ENCODE results near the gene YDJC. TPM values are rescaled to one million over a fixed set of nuclear protein-coding genes. Genes with fewer than 3 reads are reported as not detected.
"Not testable (repeated sequence)": the region's sequence is repeated elsewhere in the genome, so short reads cannot be mapped to it uniquely, and the experiment has no call there.

YDJC gene
- total and polyA plus RNA-seq, 2 donors from 2014 or later: 24.7 to 28.2 TPM

DNA sequence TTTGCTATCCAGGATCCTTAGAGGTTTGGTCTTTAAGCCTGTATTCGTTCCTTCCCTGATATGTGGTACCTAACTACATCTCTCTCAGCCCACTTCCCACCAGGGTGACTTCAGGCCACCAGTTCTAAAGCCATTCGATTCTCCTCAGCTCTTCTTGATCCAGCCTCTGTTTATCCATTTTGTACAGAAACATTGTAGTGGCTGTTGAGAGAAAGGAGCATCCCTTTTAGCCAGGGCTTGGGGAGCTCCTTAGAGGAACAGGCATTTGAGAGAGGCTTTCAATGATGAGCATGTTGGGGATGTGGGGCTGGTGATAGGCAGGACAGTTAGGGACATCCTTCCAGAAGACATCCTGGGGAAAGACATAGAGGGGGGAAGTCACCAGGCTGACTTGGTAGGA, 44.4 kb downstream of the YDJC start:
- Histone ChIP-seq H3K27me3 (ENCODE audit: control insufficient read depth, insufficient read depth, low read length) (no peaks in the 10 kb centered on the region), H3K9ac (ENCODE audit: low read length in 3 of 3) (no peak overlapping the region), H3K9me3 (ENCODE audit: control insufficient read depth in 2 of 3, insufficient read depth in 1 of 3, low read length in 3 of 3) (no peaks in the 10 kb centered on the region), H3K4me3 (ENCODE audit: low read length in 3 of 3) (no peak overlapping the region), H3K4me1 (ENCODE audit: control insufficient read depth in 2 of 3, insufficient read depth in 2 of 3, low read depth in 1 of 3, low read length in 3 of 3) (peaks cover 0 to 5% (median 0%) of the 10 kb centered on the region in 3 donors), H3K27ac (ENCODE audit: low read depth in 2 of 2, low read length in 2 of 2) (no peak overlapping the region), H3K36me3 (ENCODE audit: control insufficient read depth in 2 of 3, insufficient read depth in 3 of 3, low read length in 3 of 3) (no peaks in the 10 kb centered on the region)
- TF ChIP-seq, protein P1, sequence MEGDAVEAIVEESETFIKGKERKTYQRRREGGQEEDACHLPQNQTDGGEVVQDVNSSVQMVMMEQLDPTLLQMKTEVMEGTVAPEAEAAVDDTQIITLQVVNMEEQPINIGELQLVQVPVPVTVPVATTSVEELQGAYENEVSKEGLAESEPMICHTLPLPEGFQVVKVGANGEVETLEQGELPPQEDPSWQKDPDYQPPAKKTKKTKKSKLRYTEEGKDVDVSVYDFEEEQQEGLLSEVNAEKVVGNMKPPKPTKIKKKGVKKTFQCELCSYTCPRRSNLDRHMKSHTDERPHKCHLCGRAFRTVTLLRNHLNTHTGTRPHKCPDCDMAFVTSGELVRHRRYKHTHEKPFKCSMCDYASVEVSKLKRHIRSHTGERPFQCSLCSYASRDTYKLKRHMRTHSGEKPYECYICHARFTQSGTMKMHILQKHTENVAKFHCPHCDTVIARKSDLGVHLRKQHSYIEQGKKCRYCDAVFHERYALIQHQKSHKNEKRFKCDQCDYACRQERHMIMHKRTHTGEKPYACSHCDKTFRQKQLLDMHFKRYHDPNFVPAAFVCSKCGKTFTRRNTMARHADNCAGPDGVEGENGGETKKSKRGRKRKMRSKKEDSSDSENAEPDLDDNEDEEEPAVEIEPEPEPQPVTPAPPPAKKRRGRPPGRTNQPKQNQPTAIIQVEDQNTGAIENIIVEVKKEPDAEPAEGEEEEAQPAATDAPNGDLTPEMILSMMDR (IDR thresholded peaks at IDR 0.05; ENCODE audit: borderline replicate concordance, extremely low read depth, insufficient read depth): no peak
- intact Hi-C loops (cut with DNase I): no loop called here
- no peak for FAIRE-seq
- DNase-seq: no peak

DNA sequence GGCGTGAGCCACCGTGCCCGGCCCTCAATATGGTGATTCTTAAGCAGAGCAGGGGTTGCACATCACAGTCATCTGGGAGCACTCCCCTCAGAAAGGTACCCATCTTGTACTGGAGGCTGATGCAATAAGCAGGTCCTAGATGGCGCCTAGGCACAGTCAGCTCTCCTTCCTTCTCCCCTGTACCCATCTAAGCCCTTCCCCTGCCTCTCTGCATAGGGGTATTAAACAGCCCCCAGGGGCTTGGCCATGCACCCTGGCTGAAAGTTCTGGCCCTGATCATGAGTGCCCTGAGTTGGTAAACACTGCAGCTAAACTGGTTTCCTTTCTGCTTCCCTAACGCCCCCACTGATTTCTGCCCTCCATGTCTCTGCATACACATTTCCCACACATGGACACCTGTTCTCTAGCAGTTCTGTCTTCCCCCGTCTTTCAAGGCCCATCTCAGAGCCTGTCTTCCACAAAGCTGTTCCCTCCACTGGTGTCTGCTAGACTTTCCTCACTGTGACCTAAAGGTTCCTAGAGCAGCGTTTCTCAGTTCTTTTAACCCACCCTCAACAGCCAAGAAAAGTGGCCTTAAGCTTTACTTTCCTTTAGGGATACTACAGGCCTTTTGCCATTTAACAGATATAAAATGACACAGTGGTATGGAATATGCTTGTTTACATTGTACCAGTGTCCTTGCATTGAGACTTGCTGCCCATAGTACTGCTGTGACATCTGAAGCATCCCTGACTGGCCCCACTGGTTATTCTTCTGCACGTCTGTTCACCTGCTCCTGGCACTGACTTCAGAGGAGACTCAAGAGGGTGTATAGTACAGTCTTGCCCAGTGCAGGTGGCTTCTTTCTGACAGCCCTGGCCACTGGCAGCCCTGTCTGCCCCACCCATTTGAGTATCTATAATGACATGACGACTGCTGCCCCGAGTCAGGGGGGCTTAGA, 46.8 kb downstream of the YDJC start:
- intact Hi-C loops (cut with DNase I): no loop called here
- no peak for FAIRE-seq

DNA sequence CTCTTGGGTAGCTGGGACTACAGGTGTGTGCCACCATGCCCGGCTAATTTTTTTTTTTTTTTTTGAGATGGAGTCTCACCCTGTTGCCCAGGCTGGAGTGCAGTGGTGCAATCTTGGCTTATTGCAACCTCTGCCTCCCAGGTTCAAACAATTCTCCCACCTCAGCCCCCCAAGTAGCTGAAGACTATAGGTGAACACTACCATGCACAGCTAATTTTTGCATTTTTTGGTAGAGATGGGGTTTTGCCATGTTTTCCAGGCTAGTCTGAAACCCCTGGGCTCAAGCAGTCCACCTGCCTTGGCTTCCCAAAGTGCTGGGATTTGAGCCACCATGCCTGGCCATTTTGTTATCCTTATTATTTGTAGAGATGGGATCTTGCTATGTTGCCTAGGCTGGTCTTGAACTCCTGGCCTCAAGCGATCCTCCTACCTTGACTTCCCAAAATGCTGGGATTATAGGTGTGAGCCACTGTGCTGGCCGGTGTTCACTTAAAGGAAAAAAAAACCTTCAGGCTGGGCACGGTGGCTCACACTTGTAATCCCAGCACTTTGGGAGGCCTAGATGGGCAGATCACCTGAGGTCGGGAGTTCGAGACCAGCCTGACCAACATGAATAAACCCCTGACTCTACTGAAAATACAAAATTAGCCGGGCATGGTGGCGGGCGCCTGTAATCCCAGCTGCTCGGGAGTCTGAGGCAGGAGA, 48.7 kb downstream of the YDJC start:
- H3K9ac ChIP-seq (ENCODE audit: low read length in 3 of 3); H3K9me3 ChIP-seq (ENCODE audit: control insufficient read depth in 2 of 3, insufficient read depth in 1 of 3, low read length in 3 of 3); H3K36me3 ChIP-seq (ENCODE audit: control insufficient read depth in 2 of 3, insufficient read depth in 3 of 3, low read length in 3 of 3); H3K4me3 ChIP-seq (ENCODE audit: low read length in 3 of 3); H3K27me3 ChIP-seq (ENCODE audit: control insufficient read depth, insufficient read depth, low read length); DNase-seq; H3K27ac ChIP-seq (ENCODE audit: low read depth in 2 of 2, low read length in 2 of 2); FAIRE-seq; intact Hi-C loops (cut with DNase I): not testable (repeated sequence)
- H3K4me1 ChIP-seq (ENCODE audit: control insufficient read depth in 2 of 3, insufficient read depth in 2 of 3, low read depth in 1 of 3, low read length in 3 of 3): peaks cover 0 to 16% (median 8%) of the 10 kb centered on the region in 3 donors

More for the DNA sequence above, 46.8 kb downstream of the YDJC start:
- DNase-seq: no peak
- Histone ChIP-seq H3K9ac (ENCODE audit: low read length in 3 of 3) (no peak overlapping the region), H3K36me3 (ENCODE audit: control insufficient read depth in 2 of 3, insufficient read depth in 3 of 3, low read length in 3 of 3) (no peaks in the 10 kb centered on the region), H3K9me3 (ENCODE audit: control insufficient read depth in 2 of 3, insufficient read depth in 1 of 3, low read length in 3 of 3) (no peaks in the 10 kb centered on the region), H3K4me3 (ENCODE audit: low read length in 3 of 3) (no peak overlapping the region), H3K27me3 (ENCODE audit: control insufficient read depth, insufficient read depth, low read length) (no peaks in the 10 kb centered on the region), H3K4me1 (ENCODE audit: control insufficient read depth in 2 of 3, insufficient read depth in 2 of 3, low read depth in 1 of 3, low read length in 3 of 3) (peaks cover 0 to 16% (median 4%) of the 10 kb centered on the region in 3 donors), H3K27ac (ENCODE audit: low read depth in 2 of 2, low read length in 2 of 2) (no peak overlapping the region)
- TF ChIP-seq, protein P1 (IDR thresholded peaks at IDR 0.05; ENCODE audit: borderline replicate concordance, extremely low read depth, insufficient read depth): no peak

DNA sequence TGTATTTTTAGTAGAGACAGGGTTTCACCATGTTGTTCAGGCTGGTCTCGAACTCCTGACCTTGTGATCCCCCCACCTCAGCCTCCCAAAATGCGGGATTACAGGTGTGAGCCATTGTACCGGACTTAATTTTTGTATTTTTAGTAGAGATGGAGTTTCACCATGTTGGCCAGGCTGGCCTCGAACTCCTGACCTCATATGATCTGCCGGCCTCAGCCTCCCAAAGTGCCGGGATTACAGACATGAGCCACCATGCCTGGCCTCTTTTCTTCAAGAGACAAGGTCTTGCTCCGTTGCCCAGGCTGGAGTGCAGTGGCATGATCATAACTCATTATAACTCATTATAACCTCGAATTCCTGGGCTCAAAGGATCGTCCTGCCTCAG, 49.2 kb downstream of the YDJC start:
- FAIRE-seq; intact Hi-C loops (cut with DNase I): not testable (repeated sequence)
- H3K4me1 ChIP-seq (ENCODE audit: control insufficient read depth in 2 of 3, insufficient read depth in 2 of 3, low read depth in 1 of 3, low read length in 3 of 3): peaks cover 0 to 16% (median 8%) of the 10 kb centered on the region in 3 donors

More for the DNA sequence above, 49.2 kb downstream of the YDJC start:
- H3K27me3 ChIP-seq (ENCODE audit: control insufficient read depth, insufficient read depth, low read length); DNase-seq; H3K27ac ChIP-seq (ENCODE audit: low read depth in 2 of 2, low read length in 2 of 2); H3K4me3 ChIP-seq (ENCODE audit: low read length in 3 of 3); H3K9ac ChIP-seq (ENCODE audit: low read length in 3 of 3); H3K9me3 ChIP-seq (ENCODE audit: control insufficient read depth in 2 of 3, insufficient read depth in 1 of 3, low read length in 3 of 3); H3K36me3 ChIP-seq (ENCODE audit: control insufficient read depth in 2 of 3, insufficient read depth in 3 of 3, low read length in 3 of 3): not testable (repeated sequence)
